CD4-positive, alpha-beta T cell treated with Interleukin-4 for 4 hours (primary cell): ENCODE data around the gene B3GAT1.
A peak's percentile ranks its signal among the peaks of the same experiment; 100 is the strongest.

ENCODE experiments used
- DNase-seq: peaks from one replicate; pipeline ENCODE4 v3.0.0-alpha.2; 2020

B3GAT1 gene

GRCh38 chr11:134409552-134410429, 2.3 kb downstream of the B3GAT1 start:
- no peak for DNase-seq

GRCh38 chr11:134407923-134408322, 4.1 kb downstream of the B3GAT1 start:
- no peak for DNase-seq

- DNase-seq, result no peak
Observed at GRCh38 chr11:134407321-134407828, 4.7 kb downstream of the B3GAT1 start.

GRCh38 chr11:134406264-134407185, 5.5 kb downstream of the B3GAT1 start:
- peak; percentile 17 for DNase-seq

DNA sequence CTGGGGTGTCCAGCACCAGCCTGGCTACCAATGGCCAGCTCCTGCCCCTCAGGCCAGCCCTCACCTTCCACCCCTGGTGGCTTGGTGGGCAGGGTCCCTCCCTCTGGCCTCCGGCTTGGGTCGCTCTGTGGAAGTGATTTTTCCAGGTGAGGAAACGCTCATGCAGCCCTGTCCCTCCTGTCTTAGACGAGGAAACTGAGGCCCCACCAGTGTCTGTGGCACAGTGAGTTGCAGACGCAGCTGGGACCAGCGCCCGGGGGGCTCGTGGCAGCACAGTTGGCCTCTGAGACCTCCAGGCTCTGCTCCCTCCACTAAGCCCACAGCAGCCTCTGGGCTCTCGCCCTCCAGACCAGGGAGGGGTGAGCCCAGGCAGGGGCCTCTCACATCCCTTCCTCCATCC, 6.2 kb downstream of the B3GAT1 start:
- no peak for DNase-seq

DNA sequence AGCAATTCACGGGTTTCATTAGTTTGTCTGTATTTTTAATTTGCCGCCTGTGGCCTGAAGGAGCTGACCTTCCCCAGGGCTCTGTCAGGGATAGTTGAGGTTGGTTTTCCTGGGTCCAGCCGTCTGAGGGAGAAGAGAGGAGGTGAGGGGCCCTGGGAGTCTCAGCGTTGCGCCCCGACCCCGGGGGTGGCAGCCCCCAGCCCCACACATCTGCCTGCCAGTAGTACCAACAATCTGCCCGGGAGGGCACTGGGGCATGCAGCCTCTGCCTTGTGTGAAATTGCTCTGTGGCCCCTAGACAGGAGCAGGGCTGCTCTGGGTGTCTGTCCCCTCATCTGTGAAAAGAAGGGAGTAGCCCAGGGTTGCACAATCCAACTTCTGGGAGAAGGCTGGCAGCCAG, 6.6 kb downstream of the B3GAT1 start:
- no peak for DNase-seq

- no peak for DNase-seq
Observed at GRCh38 chr11:134404575-134405341, 7.3 kb downstream of the B3GAT1 start.

GRCh38 chr11:134402910-134403309, 9.1 kb downstream of the B3GAT1 start:
- DNase-seq, result no peak

DNA sequence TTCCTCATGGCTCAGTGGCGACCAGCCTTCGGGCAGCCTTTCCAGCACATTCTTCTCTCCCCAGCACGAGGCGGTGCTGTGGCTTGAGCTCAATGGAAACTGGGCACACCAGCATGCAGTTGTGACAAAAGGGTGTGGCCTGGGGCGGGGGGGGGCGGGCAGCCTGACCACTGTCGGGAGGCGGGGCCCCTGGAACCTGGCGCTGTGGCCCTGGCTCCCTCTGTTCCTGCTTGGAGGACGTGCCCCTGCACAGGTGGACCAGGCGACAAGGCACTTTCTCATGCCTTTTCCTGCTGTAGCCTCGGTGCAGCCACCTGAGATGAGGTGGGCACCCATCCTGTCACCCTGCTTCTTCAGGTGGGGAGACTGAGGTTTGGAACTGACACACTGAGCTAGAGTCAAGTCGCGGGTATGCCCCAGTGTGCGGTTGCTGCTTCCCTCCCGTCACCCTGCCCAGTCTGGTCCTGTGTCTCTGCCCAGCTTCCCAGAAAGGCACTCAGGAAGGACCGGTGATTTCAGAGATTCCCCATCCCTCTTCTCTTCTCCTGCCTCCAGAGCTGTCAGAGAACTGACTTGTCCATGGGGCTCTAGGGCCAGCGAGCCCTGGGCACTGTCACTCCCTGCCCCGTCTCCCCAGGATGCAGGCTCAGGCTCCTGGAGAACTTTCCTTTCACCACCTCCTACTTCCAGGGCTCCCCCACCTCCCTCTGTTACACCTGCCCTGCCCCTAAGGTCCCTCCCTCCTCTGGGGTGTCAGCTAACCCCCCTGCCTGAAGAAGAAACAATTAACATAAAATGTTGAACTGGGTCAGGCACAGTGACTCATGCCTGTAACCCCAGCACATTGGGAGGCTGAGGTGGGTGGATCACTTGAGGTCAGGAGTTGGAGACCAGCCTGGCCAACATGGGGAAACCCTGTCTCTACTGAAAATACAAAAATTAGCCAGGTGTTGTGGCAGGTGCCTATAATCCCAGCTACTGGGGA, 9.9 kb downstream of the B3GAT1 start:
- DNase-seq, result peak; percentile 14

GRCh38 chr11:134399996-134400395, 12.0 kb downstream of the B3GAT1 start:
- DNase-seq, result no peak

DNA sequence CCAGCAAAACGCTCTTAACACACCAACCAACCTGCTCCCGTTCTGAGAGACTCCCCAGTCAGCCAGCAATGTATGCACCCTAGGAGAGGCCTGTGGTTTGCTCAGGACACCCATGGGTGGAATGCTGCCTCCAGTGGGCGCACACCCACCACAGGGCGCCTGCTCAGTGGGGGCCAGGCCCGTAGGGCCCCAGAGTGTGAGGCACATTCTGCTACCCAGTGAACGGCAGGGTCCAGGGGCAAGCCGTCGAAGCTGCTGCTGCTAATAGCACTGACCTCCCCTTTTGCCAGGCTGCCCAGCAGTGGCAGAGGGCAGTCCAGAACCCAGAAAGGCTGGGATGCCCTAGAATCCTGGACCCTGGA, 12.8 kb downstream of the B3GAT1 start:
- no peak for DNase-seq

- DNase-seq, result no peak
Observed at GRCh38 chr11:134398644-134399292, 13.3 kb downstream of the B3GAT1 start.

DNA sequence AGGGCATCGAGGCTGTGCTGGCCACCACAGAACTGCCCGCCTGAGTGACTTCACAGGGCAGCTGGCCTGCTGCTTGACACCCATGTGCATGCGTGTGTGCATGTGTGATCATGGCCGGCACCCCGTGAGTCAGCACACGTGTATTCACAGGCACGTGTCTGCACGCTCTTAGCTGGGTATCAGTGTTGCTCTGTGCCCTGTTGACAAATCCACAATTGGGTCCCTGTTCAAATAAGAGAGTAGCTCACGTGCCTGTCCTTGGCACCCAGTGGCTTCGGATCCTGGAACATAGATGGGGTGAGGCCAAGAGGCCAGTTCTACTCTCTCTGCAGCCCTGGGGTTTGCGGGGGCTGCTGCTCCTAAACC, 14.0 kb downstream of the B3GAT1 start:
- no peak for DNase-seq

GRCh38 chr11:134397304-134398078, 14.6 kb downstream of the B3GAT1 start:
- DNase-seq, result no peak

DNA sequence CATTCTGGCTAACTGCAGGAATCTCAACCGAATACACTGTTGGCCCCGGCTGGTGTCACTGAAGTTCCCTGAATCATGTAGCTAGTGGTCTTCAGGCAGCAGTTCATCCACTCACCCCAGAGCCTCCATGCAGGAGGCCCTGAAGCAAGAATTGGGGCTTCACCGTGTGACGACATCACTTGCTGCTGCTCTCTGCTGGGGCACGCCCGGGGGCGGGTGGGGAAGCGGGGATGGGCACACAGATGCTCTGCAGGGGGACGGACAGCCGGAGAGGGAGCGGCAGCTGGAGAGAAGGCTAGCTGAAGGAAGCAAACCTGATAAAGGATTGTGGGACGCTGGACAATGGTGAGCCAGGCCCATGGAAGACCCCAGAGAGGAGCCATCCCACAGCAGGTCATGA, 17.0 kb downstream of the B3GAT1 start:
- DNase-seq, result no peak

DNA sequence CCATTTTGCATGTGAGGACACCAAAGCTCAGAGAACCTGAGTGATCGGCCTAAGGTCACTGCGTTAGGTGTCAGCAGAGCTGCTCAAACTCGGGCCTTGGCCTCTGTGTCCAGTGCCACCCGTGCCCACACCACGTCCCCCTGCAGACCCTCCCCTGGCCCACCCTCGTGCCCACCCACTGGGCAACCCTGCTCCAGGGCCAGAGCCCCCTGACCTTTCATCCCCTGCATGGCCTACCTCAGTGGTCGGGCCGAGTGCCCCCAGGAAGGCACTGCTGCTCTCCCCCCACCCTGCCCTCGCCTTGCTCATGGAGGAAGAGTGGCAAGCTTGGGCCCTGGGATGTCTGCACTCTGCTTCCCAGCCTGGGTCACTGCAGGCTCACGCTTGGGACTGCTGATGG, 17.7 kb downstream of the B3GAT1 start:
- DNase-seq, result no peak

GRCh38 chr11:134393638-134394037, 18.4 kb downstream of the B3GAT1 start:
- DNase-seq, result no peak

DNA sequence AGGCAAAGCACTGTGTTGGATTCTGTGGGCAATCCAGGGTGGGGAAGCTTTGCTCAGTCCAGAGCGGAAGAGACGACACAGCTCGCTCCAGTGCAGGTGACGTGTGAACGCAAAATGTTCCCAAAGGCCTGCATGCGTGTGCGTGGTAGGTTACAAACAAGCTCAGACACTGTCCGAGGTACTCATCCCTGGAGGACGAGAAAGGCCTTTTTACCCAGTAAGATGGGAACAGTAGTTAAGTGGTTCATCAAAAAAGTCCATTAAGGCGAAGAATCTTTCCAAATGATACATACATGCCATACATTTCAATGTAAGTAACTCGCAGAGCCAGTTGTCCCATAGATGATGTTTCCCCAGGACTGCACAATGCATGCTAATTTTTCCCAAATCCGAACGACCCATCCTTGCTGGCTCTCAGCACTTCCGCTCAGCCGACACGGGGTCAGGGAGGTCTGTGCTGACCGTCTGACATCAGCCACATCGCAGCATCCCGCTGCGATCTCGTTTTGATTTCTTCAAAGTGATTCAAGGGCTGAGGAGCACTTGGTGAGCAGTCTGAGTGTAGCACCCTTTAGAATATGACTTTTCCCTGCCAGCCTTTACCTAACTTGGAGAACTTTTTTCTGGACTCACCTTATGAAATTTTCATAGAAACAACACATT, 19.0 kb downstream of the B3GAT1 start:
- no peak for DNase-seq

DNA sequence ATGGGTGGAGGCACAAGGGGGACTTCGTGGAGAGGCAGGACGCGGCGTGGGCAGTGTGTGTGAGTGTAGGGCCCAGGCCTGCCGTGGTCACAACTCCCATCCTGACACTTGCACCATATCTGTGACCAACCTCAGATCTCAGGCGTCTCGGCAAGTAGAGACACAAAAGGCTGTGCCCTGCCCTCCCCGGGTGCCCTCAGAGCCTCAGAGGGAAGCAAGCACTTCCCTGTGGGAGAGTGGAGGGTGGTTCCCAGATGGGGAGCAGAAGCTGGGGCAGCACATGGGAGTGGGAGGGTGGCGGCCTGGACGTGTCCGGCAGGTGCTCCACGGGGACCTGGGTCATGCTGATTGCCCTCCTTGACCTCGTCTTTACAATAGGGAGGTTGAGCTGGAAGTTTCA, 20.4 kb downstream of the B3GAT1 start:
- DNase-seq, result no peak
